ENCODE results near the gene NLRP1.

Gene NLRP1

DNA sequence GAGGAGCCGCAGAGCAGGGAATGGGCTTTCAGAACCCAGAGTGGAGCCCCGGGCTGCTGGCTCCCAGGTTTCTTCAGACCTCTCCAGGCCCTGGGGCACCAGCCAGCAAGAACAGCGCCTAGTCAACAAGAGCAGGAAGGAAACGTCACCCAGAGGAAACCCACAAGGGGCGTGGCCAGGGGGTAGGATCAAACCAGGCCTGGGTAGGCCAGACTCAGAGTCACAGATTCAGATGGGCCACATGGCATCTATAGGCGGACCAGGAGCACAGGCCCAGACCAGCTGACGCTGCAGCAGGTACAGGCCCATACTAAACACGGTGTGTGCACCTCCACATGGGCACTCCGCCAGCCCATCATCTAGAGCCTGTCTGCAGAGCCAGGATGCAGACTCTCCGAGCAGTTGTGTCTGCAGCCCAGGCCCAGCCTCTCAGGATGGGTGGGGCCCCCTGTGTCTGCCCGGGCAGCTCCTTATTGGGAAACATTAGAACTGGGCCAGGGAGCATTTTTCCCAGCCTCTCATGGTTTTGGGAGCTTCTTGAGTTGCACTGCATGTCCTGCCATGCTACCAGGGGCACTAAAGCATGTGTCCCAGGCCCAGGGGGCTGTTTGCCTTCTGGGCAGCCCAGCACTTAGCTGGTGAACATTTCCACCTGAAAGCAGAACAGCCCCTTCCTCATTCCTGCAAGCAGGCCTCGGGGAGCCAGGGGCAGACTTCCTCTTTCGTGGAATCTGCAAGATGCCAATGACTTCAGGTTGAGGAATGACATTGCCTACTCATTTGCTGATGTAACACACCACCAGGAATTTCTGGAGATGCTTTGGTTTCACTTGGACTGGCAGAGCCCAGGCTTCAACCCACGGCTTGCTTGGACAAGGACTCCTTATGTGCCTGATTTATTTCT is at the start of gene NLRP1:
TSS of gene NLRP1 (minus strand) at position 127 of the 904 bp plus-strand sequence. CDS start 552 bp downstream, outside the sequence.
- peak; percentile 86 to 89 for DNase-seq (ENCODE audit: low read depth in 2 of 2)

DNA sequence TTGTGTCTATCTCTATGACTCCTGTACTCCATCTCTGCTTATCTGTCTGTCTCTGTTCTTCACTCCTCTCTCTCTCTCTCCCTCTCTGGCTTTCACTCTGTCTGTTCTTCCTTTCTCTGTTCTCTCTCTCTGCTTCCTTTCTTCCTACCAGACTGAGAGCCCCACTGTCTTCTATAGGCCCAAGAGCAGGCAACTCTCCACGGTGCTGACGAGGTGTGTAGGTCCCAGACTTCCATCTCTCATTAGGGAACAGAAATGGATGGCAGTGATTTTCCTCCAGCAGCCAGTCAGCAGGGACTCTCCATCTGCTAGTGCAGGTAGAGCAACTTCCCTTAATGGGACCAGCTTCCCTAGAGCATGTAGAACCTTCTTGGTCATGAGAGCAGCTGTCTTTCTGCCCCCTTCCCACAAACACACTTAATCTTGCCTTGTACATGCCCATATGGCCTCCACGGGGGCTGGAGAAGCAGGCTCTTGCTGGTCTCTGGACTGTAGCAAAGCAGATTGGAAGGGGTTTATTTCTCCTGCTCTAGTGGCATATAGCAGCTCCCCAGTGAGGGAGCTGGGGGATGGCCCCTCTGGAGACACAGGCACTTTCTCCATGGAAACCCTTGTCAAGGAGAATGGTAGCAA is 47.8 kb upstream of the NLRP1 start:
- no peak for DNase-seq (ENCODE audit: low read depth in 2 of 2)

DNA sequence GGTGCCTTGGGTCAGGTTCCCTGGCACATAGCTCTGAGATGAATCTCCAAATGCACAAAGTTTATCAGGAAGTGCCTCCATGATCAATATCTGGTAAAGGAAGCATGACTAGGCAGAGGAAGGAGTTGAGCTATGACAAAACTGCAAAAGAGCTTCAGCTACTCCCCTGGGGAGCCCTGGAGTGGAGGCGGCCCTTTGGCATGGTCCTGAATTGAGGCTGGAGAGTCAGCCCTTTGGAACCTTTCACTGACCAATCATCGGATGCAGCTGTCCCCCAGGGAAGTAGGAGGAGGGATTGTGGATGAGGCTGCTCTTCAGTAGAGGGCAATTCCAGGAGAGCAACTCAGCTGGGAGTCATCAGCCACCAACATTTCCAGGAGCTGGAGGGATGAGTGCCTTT is 46.1 kb upstream of the NLRP1 start:
- DNase-seq (ENCODE audit: low read depth in 2 of 2) = no peak

DNA sequence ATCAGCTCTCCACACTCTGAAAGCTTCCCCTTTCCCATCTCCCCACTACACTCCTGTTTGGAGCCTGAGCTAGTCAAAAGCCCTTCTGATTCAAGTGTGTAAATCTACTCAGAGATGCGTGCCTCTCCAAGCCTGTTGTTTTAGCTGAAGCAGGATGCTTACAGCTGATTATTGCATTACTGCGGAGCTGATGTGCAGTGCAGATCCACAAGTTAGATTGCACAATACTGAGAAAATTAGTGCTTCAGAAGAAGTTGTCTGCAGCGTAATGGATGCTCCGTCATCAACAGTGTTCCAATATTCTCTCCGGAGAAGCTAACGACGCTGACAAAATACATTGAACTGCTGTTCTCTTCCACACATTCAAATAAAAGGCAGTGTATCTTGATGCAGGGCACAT is 44.8 kb upstream of the NLRP1 start:
- DNase-seq (ENCODE audit: low read depth in 2 of 2) = no peak

DNA sequence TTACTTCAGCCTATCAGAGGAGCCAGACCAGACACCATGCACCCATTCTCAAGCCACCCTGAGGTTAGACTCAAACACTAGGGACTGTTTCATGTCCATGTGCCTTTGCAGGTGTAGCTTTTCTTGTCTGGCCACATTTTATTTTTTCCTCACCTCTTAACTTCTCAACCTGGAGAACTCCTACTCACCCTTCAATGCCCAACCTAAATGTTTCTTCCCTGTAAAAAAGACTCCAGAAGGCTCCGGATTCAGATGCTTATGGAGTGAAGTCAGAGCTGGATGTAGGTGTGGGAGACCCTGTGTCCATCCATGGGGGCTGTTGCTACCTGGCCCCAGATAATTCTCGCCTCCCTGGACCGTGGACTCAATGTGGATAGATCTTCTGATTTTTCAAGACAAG is 44.0 kb upstream of the NLRP1 start:
- DNase-seq (ENCODE audit: low read depth in 2 of 2) = no peak

DNA sequence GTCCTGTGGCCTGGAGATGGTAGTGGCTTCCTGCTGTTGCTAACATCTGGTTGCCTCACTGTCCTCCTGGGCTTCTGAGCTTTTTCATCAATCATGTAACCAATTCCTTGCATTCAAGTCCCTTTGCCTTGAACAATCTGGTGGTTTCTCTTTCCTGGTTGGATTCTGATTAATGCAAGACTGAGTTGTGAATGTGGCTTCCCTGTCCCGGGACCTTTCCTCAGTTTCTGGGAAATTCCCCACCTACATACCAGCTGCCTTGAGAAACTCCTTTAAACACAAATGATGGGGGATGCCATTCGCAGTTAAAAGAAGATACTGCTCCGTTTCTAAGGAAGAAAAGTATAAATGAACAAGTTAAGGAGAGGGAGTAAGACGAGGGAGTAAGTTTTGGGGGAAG is 39.9 kb upstream of the NLRP1 start:
- DNase-seq (ENCODE audit: low read depth in 2 of 2) = no peak

DNA sequence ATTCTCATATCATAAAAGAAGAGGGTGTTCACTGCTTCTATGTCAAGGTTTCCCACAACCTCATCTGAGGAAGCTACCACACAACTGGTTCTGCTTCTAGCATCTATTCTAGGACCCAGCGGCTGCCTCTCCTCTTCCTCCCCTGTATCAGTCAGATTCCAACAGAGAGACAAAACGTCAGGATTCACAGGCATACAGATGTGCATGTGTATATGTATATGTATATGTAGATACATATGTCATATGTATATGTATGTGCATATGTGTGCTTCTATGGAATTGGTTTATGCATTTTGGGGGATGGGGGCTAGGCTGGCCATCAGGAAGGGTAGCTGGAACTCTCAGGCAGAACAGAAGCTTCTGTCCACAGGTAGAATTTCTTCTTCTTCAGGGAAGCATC is 37.4 kb upstream of the NLRP1 start:
- DNase-seq (ENCODE audit: low read depth in 2 of 2) = no peak

DNA sequence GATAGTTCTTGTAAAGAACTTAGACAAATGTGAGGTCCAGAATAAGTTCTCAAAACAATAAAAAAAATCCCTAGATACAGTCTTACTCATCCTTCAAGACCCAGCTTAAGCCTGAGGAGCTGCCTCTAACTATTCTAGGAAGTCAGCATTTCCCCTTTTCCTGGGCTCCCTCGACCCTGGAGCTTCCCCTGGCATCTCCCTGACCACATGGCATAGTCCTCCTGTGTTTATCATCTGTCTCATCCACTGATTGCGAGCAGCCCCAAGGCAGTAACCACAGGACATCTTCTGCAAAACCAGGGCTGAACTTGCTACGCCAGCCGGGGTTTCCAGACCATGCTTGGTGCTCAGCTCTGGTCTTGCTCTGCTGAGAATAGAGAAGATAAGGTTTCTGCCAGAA is 36.7 kb upstream of the NLRP1 start:
- DNase-seq (ENCODE audit: low read depth in 2 of 2) = no peak

DNA sequence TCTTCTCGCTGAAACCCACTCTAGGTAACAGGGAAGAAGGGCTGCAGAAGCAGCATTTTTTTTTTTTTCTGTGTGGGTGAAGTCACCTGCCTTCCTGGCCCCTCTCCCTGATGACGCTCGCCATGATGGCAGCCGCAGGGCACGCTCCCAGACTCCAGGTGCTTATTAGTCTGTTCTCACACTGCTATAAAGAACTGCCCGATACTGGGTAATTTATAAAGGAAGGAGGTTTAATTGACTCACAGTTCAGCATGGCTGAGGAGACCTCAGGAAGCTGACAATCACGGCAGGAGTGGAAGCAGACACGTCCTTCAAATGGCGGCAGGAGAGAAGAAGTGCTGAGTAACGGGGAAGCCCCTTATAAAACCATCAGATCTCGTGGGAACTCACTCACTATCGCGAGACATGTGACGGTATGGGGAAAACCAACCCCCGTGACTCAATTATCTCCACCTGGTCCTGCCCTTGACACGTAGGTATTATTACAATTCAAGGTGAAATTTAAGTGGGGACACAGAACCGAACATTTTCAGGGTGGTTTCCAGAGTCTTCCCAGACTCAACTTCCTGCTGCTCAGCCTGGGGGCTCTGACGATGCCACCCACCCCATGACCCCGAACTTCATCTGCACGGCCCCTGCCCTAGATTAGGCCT is 34.9 kb upstream of the NLRP1 start:
- DNase-seq (ENCODE audit: low read depth in 2 of 2) = no peak

DNA sequence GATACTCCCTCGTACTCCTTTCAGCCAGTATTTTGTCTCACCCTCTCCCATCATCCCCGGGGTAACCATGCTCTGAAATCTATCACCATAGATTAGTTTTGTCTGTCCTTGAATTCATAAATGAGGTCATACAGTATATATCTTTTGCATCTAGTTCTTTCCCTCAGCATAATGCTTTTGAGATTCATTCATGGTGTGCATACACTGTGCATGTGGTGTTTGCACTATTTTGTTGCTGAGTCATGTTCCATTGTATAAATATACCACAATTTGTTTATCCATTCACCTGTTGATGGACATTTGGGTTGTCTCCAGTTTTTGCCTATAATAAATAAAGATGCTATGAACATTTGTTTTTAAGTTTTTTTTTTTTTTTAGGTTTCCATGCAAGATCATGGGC is 34.2 kb upstream of the NLRP1 start:
- no peak for DNase-seq (ENCODE audit: low read depth in 2 of 2)

DNA sequence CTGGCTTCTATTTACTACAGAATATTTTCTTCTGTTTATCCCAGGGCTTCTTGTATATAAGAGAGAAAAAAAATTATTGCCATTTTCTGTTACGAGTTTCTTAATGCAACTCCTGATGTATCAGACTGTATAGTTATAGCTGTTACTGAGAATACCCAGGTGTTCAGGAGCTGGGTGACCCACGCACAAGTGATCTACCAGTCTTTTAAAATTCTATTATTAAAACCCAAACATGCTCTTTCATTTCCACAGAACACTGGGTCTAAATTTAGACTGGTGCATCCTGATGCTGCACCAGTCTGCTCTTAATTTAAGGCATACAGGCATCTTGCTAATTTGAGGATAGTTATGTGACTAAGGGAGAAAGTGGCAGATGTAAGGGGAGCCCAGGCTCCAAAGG is 31.2 kb upstream of the NLRP1 start:
- no peak for DNase-seq (ENCODE audit: low read depth in 2 of 2)

DNA sequence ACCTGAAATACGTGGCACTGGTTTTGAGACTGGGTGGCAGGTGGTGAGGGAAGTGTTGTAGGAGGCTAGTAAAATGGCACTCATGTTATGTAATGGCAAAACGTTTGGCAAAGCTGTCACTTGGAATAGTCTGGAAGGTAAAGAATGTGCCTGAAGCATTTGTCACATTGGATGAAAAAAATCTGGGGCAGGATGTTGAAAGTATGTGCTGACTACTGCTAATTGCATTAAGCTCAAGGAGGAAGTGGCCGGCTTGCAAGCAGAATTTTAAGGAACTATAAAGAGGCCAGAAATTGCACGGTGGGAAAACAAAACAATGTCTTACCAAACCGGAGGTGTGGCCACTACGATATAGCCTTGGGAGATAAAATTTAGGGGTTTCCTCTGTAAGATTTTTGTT is 26.6 kb upstream of the NLRP1 start:
- no peak for DNase-seq (ENCODE audit: low read depth in 2 of 2)

DNA sequence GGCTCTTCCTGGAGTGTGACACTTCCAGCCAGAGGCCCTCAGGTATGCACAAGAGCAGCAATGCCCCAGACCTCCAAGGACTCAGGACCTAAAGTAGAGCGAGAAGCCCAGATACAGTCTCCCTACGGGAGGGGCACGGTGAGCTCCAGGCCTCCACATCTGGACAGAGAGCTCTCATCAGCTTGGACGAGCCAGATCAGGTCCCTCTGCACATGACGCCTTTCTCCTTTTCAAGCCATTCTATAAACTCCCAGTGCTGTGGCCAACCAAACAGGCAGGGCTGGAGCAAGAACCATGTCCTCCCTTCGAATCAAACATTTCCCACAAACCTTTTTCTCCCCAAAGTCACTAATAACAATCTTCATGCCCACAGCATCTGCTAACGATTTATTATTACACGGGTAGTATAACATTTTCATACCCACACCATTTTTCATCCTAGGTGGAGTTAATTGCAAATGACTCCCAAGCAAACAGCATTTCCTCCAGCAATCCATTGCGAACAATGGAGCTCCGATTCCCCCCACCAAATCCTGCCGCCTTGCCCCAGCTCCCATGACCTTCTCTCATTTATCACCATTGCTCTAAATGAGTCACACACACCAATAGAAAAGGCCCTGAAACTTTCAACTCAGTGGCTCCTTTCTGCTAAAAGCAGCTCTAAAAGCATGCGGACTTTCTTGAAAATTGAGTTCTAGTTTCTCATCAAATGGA is 24.2 kb upstream of the NLRP1 start:
- DNase-seq (ENCODE audit: low read depth in 2 of 2) = no peak

DNA sequence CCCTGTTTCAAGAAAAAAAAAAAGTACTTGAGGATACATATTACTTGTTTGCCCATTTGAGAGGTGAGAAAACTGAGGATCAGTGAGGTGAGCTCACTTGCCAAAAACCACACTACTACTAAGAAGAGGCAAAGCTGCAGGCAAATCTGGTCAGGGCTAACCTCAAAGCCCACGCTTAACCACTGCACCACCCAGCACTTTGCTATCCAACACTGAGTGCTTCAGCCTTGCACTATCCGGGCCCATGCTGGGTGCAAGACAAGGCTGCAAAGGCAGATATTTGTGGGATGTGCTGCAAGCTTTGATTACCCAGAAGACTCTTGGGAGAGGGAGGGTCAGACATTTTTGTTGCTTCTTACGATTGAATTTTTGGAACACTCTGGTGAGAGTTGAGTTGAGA is 23.6 kb upstream of the NLRP1 start:
- no peak for DNase-seq (ENCODE audit: low read depth in 2 of 2)

DNA sequence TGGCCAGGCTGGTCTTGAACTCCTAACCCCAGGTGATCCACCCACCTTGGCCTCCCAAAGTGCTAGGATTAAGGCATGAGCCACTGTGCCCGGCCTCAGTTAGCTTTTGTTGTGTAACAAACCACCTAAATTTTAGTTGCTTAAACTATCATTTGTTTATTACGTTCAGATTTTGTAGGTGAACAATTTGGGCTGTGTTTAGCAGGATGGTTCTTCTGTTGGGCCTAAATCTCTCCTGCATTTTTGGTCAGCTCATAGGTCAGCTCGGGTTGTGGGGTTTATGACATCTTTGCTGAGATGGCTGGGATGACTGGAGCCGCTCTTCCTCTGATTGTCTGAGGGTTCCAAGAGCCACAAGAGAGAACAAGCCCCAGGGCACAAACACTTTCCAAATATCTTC is 21.1 kb upstream of the NLRP1 start:
- DNase-seq (ENCODE audit: low read depth in 2 of 2) = no peak

DNA sequence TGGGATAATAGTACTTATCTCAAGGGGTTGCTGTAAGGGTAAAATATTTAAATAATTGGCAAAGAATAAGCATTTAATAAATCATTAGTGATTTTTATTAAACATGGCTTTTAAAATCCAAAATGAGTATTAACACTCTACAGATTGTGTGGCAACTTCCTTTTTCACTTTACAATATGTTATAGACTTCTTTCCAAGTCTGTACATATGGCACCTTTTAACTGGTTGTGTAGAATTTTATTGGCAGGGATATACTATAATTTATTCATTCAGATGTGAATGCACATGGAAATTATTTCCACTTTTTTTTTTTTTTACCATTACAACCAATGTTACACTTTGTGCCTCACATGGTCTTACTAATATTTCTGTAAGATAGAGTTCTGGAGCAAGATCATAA is 15.7 kb upstream of the NLRP1 start:
- no peak for DNase-seq (ENCODE audit: low read depth in 2 of 2)

DNA sequence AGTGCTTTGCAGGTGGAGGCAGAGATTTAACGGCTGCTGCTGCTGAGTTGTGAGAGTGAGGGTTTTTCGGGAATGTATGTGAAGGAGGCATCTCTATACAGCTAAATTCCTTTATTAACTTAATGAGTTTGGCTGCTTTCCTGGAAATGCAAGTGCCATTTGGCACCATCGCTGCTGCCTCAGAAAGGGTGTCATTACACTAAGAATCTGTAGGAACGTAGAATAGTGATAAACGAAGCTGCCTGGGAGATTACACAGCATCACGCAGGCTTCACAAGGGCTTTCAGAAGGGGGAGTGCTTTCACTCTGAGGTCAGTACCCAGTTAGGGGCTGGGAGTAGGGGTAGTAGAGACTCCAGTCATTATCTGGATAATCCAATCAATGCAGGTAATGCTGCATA is 14.1 kb upstream of the NLRP1 start:
- no peak for DNase-seq (ENCODE audit: low read depth in 2 of 2)

DNA sequence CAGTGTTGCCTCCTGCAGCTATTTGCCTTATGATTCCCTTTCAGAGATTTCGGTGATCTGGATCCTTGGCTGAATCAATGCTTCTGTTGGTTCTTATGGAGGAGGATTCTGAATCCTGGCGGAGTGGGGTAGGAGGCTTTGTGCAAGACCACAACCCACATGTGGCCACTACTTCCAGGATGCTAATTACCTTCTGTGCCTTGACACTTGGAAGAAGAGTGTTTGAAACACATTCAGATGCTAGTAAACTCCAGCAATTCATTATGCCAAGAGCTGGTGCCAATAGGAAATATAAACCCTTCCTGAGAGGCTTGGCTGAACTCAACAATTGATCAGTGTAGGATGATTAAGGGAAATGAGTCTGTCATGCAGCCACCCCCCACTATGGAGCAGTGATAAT is 12.1 kb upstream of the NLRP1 start:
- DNase-seq (ENCODE audit: low read depth in 2 of 2) = no peak

DNA sequence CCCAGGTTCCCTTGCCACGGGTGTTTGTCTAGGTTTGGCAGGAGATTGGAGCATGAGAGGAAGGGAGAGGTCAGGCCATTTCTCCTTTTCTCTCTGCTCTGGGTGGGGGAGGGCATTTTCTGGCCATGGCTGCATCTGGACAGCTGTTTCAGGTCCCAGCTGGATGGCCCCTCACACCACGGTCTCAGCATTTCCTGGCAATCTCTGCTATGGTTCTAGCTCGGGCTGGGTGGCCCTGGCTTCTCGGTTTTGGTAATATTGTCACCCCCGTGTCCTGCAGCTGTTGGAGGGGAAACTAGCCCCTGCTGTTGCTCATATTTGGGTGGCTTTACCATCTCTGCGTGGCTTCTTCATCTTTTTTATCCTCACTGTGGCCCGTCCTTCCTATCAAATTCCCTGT is 11.5 kb upstream of the NLRP1 start:
- no peak for DNase-seq (ENCODE audit: low read depth in 2 of 2)

DNA sequence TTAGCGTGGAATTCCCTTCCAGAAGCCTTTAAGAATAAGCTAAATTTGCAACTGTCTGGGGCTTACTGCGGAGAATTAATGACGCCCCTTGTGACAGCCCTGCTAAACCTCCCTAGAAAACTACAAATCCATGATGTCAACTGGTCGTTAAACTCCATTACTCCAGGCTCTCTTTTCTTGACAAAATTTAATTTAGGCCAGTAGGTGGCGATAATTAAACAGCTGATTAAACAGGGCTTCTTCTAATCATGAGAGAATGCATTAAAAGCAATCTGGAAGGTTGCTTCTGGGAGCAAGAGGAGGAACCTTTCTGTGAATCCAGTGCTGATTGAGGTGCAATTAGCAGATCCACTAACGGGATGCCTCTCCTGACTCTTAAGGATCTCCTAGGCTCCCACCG is 8.1 kb upstream of the NLRP1 start:
- no peak for DNase-seq (ENCODE audit: low read depth in 2 of 2)

DNA sequence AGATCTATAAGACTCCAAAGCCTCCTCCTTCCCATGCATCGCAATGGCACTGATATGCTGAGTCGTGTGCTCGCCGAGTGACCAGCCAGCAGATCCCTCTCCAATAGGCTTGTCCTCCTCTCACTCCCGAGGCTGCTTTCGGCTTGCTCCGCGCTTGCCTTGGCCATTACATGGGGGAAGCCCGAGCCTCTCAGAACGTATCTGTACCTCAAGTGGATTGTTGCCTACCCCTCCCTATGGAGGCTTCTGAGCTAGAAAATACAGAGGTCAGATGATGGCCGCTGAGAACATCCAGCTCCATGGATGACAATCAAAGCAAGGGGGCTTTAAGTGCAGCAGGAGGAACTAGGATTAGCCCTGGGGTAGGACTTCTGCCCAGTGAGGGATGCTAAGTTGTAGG is 7.7 kb upstream of the NLRP1 start:
- DNase-seq (ENCODE audit: low read depth in 2 of 2) = no peak

DNA sequence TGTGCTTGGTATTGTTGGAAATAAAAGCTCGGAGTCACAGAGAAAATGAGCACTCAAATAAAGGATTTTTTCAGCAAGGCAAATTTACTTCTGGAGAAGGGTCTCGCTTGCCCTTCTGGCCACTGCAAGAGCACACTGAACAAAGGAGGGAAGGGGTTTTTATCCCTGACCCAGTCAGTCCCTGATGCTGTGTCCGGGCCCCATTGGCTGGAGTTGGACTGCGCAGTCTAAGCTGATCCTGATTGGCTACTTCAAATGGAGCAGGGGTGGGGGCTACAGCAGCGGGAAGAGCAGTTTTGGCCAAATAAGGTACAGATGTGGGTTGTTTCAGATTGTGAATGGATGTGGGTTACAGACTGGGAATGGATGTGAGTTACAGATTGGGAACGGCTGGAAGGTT is 4.3 kb upstream of the NLRP1 start:
- DNase-seq (ENCODE audit: low read depth in 2 of 2) = no peak
